HG03280 (cell line): Measurements from ENCODE around the gene NDST1.
A peak's percentile ranks its signal among the peaks of the same experiment; 100 is the strongest.
"Not testable (repeated sequence)": the region's sequence is repeated elsewhere in the genome, so short reads cannot be mapped to it uniquely, and the experiment has no call there.

Experiments
- ATAC-seq: cut with Tn5 transposase; IDR thresholded peaks from one replicate; pipeline ENCODE4 v1.9.1; 2021; ENCODE audit warnings: mild to moderate bottlenecking, moderate library complexity; ENCODE audit not compliant: unreplicated experiment

Gene NDST1

DNA sequence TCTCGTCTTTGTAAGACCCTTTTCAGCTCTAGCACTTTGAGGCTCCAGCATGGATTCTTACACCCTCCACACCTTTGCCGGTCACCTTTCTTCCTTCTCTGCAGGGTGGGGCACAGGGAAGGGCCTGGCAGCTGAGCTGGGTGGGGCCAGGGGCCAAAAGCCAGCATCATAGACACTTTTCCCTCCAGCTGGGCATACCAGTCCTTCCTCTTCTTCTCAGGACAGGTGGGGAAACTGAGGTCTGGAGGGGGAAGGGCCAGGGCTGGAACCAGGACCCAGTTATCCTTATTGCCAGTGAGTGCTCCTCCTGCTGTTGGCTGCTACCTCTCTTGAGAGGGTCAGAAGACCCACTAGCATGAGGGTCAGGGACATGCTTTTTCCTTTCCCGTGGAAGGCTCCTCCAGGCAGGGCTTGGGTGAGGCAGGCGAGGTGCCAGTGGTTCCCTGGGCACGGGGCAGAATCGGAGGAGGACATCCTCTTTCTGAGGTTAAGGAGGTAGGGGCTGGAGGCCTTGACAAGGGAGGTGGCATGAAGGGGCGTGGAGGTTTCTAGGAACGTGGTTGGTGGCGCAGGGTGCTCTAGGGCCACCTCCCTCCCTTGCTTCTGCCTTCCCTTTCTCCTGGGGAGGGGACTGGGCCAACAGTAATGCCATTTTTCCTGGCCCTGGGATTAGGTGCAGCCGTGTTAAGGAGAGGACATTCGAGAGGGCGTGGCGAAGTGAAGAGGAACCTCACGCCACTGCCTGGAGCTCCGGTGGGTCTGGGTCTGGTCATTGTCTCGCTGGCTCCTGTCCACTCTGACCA, at the start of gene NDST1:
Gene NDST1, plus strand, starts transcription at position 658 of the 803 bp plus-strand sequence. CDS start 13,124 bp downstream, outside the sequence.
- no peak for ATAC-seq

DNA sequence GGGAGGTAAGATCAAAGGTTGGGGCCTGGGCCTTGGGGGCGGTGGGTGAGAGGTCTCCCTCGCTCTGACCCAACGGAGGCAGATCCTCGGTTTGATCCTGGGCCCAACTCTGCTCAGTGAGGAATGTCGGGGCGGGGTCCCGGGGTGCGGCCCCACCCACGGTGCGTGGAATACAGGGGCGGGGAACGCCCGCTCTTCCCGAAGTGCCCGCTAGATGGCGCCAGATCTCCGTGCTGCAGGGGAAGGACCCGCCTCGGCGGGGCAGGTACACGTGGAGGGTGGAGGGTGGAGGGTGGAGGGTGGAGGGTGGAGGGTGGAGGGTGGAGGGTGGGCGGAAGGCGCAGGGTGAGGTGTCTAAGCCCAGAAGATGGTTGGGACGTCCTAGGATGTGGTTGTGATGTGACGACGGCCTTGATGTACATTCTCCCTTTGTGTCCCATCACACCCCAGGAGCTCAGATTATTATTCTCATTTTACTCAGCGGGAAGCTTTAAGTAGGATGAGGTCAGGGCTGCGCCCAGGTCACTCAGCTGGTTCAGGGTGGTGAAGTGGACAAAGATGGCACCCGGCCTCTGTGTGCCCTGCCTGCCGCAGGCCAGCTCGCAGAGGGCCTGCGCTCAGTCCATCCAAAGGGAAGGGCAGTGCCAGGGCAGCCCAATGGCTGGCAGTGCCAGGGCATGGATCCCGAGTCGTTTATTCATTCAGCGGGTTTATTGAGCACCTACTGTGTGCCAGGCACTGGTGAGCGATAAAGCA, 49.0 kb upstream of the NDST1 start:
- ATAC-seq = peak; percentile 61

DNA sequence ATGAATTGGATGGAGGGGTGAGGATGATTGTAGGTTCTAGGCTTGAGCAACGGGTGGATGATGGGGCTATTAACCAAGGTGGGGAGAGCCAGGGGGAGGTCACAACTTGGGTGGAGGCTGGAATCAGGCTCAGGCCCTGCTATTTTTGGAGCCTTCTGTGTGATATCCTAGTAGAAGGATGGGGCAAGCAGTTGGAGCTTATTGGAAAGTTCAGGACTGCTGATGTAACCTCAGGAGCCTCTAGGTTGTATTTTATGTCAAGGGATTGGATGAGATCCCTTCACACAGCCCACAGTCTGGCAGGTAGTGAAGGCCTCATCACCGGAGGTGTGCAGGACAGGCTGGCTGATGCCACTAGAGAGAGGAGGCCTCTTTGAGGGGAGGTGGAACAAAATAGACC, 47.1 kb upstream of the NDST1 start:
- no peak for ATAC-seq

DNA sequence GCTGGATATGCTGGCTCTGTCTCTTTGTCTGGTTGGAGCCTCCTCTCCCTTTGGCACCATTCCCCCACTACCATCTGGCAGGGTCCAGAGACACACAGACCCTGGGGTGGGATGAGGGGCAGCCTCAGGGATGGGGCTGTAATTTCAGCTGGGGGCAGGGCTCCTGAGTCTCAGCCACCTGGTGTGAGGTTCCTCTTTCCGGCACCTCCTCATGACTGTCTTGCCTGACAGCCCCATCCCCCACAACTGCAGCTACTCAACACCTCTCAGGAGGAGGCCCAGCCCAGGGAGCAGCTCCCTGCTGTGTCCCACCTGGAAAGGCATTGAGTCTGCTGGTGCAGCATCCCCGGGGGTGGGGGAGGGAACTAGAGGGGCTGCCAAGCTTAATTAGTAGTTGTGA, 46.7 kb upstream of the NDST1 start:
- peak; percentile 82 for ATAC-seq

DNA sequence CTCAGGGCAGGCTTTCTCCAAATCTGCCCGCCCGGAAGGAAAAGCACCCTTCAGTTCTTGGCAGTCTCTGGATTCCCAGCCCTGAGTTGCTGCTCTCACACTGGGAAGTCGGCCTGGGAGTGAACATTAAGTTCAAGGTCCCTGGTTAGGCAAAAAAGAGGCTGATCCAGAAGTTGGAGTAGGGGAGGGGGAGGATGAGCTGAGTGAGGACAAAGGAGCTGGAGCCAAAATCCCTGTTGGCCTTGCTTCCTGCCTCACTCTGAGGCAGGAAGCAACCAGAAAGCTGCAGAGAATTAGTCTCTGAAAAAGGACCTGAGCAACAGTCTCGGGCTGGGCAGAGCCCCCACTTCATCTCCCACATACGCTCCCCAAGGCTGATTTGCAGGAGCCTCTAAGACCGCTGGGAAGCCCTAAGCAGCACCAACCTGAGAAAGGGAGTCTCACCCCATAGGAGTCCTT, 43.3 kb upstream of the NDST1 start:
- ATAC-seq = no peak

DNA sequence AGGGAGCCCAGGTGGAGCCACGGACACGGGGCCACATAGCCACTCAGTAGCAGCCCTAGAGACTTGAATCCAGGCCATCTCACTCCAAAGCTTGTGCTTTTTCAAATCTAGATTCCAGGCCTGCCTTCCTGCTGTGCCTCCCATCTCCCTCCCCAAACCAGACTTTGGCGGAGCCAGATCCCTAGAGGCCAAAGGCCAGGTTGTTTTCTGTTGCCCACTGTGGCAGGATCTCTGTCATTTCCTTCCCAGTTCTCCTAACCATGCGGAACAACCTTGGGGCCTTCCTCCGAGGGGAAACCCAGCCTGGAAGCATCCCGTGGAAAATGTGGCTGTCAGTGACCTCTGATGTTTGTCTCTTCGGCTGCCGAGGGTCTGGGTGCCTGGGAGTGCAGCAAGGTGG, 42.0 kb upstream of the NDST1 start:
- ATAC-seq = no peak

DNA sequence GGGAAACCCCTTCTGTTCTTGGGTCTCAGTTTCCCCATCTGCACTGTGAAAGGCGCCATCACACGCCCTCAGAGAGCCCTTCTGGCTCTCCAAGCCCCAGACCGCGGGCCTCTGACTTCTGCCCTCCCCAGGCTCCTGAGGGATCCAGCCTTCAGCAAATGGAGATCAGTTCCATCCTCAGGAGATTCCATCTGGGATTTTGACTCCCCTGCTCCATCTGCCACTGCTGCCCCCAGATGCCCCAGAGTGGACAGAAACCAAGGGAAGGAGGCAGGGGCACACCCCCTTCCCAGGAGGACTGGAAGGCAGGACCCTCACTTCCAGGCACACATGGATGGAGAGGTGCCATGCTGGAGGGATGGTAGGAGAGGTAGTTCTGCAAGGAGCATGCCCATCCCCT, 39.7 kb upstream of the NDST1 start:
- ATAC-seq = no peak

DNA sequence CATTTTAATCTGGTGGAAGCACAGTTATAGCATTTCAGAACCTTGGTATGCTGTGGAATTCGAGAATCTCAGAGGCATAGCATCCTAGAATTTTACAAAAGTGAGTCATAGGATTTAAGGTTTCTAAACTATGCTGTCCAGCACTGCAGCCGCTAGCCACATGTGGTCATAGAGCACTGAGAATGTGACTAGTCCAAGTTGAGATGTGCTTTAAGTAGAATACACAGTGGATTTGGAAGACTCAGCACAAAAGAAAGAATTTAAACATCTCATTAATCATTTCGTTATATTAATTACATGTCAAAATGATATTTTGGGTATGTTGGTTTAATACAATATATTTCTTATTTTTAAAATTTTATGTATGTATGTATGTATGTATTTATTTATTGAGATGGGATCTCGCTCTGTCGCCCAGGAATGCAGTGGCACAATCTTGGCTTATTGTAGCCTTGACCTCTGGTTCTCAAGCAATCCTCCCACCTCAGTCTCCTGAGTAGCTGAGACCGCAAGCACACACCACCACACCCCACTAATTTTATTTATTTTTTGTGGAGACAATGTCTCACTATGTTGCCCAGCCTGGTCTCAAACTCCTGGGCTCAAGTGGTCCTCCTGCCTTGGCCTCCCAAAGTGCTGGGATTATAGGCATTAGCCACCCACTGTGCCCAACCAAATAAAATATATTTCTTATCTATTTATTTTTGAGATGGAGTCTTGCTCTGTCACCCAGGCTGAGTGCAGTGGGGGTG, 38.0 kb upstream of the NDST1 start:
- no peak for ATAC-seq

DNA sequence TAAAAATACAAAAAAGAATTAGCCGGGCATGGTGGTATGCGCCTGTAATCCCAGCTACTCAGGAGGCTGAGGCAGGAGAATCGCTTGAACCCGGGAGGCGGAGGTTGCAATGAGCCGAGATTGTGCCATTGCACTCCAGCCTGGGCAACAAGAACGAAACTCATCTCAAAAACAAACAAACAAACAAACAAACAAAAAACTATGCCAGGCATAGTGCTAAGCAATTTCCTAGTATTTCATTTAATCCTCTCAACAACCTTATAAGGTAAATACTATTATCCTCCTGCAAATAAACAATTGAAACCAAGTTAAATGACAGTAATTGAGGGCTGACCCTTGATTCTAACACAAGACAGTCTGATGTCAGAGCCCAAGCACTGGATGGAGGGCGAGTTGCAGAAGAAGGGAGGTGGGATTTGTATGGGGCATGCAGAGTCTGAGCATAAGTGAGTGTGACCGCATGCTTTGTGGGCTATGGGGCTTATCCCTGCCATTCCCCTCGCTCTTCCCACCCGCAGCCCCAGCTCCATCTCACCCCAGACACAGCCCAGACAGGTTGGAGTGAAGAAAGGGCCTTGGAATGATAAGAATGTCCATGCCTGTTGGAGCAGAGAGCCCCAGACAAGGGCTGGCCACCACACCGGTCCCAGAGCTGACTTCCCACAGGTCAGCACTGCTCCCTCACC, 34.1 kb upstream of the NDST1 start:
- ATAC-seq = no peak

DNA sequence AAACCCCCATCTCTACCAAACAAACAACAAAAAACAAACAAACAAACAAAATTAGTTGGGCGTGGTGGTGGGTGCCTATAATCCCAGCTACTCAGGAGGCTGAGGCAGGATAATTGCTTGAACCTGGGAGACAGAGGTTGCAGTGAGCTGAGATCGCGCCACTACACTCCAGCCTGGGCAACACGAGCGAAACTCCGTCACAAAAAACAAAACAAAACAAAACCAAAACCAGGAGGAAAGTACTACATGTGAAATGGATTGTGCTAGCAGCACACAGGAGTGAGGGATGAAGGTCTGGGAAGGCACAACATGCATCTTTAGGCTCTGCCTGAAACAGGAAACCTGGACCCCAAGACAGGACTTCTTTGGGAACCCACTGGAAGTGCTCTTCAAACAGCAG, 31.4 kb upstream of the NDST1 start:
- not testable (repeated sequence) for ATAC-seq

DNA sequence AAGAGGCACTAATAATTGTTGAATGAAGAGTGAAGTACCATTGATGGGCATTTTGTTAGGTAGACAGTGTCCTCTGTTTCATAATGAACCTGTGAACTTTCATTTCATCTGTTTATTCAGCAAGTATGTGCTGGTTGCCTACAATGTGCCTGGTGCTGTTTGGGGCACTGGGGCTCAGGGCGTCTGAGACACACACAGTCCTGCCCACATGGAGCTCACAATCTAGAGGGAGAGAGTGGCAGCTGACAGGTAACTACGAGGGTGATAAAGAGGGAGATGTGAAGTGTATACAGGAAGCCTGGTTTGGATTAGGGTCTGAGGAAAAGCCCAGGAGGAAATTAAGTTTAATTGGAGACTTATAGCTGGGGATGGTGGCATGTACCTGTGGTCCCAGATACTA, 28.5 kb upstream of the NDST1 start:
- ATAC-seq = no peak

DNA sequence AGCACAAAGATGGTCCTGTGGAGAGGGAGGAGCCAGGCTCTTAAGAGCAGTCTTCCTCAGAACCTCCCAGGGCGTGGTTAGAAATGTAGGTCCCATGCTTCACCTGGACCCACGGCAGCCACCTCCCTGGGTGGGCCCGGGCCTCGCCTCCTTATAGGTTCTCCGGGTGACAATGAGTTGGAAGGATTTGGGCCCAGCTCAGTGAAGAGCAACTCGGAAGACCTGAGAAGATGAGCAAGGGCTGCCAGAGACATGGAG, 26.3 kb upstream of the NDST1 start:
- no peak for ATAC-seq

DNA sequence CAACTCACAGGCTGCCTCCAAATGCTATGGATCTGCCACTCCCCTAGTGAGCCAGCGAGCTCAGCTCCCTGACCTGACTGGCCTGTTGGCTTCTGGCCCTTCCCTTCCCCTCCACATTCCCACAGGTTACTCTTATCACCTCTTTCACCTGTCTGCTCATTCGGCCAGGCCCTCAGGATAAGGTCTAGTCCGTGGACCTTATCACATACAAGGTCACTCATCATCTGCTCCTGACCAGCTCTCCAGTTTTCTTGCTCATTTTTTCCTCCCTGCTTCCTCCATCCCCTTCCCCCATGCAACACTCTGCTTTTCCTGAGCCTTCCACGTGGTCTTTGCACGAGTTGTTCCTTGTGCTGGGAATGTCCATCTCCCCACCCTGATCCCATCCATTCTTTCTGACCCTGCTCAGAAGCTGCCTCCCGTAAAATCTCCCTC, 25.9 kb upstream of the NDST1 start:
- no peak for ATAC-seq

DNA sequence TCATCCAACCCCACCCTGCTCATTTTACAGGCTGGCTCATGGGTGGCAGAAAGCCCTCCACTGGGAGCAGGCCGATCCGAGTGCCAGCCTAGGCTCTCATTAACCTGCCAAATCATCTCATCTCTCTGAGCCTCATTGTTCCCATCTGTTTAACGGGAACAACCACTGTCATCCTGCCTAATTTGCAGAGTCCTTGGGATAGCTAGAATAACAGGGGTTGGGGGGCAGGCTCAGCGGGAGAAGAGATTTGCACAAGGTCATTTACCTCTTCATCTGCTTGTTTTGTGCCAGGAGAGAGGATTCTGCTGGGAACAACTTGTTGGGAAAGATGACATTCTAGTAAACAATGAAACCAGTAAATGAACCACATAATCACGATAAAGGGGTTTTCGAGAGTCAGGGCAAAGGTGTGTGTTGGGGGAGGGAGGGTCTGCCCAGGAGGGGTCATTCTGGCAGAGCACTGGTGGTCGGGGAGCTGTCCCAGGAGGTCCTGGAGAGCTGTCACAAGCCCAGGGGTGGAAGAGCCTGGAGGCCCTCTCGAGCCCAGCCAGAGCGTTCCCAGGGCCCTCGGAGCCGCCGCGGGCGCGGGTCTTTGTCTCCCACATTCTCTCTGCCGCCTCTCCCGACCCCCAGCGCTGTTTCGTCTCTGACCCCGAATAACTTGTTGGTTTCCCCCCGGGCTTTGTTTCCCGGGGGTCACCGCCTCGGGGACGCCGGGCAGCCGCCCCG, 22.8 kb upstream of the NDST1 start:
- ATAC-seq = no peak

DNA sequence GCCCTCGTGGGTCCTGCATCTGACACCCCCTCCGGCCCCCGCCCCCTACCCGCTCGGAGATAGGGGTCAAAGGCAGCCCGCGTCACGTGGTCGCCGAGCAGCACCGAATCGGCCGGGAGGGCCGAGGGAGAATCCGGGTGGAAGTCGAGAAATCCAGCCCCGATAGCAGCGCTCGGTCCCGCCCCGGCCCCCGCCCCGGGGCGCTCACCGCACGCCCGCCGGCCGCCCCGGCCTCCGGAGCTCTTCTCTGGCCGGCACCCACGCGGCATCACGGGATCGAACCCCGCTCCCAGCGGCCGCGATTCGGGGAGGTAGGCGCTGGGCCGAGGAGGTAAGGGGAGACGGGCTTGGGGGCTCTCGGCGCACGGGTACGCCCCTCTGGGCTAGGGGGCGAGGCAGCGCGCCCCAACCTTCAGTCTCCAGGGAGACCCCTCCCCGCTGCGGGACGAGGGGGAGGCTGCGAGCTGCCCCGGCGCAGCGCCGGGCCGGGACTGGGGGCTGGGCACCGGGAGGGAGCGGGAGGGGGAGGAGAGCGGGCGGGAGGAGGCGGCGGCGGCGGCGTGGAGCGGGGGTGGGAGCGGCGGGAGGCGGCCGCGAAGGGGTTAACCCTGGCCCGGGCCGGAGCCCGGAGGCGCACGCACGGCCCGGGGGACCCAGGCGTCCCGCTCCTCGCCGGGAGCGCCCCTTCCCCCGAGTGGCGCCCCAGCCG, 22.1 kb upstream of the NDST1 start:
- ATAC-seq = peak; percentile 17

DNA sequence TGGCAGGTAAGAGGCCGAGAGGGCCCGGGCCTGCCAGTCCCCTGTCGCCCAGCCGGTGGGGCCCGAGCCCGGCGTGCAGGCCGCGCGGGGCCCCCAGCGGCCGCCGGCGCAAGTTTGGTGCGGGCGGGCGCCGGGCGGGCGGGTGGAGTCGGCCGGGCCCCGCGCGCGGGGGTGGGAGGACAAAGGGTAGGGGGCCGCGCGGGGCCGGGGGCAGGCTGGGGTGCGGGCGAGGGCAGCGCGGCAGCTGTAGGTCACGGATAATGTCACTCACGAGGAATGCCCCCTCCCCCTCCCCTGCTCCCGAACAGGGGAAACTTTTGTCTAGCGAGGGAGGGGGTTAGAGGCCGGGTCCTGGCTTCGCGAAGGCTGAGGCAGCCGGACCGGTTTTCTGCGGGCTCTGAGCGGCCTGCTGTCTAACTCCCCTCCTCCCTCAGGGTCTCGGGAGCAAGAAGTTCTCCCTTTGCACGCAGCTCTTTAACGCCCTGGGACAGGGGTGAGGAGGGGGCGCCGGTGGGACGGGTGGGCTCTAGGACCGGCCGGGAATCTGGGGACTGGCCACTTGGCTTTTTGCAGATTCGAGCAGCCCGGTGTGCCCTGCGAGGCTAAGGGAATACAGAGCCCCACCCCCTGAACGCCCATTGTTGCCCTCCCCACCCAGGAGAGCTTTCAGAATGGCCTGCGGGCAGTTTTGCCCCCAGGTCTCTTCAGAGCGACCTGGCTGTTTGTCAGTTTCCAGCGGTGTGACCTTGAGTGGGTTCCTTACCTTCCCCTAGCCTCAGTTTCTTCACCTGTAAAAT, 21.3 kb upstream of the NDST1 start:
- ATAC-seq = peak; percentile 25

DNA sequence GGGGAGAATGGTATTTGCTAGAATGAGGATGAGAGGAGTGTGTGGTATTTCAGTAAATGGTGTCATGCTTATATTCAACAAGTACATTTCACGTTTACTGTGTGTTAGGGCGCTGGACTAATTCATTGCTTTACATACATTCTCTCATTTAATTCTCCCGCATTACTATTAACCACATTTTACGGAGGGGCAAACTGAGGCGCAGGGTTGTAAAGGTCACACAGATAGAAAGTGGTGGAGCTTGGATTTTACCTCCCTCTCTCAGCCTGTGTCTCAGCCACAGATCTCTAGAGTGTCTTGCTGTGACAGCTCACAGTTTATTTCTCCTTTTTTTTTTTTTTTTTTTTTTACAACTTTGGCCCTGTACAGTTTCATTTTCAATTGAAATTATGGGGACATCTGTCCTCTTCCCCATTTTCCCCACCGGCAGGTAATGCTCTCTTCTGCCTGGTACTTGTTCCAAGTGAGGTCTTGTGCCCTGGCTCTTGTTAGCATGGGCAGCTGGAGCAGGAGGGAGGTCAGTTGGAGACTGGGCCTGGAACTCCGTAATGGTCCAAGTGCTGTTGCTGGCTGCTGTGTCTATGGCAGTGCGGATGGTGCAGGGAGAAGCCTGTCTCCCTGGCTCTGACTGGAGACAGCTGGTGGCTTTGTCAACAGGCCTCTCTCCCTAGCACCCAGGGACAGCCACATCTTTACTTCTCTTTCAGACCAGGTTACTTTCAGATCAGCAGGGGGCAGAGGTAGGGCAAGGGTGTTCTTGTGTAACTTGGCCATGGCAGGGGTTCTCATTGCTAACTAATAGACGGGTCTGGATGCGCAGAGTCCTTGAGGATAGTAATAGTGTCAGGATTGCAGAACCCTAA, 20.5 kb upstream of the NDST1 start:
- no peak for ATAC-seq
